LNCAP (cell line): ENCODE results near the gene CREB3L2.

Source experiments
- TF ChIP-seq, protein P1 (sequence below): fragments of 450-650 bp; IDR thresholded peaks from 2 replicates; pipeline ENCODE4 v1.5.1; 2017; ENCODE audit warnings: mild to moderate bottlenecking

Gene CREB3L2

DNA sequence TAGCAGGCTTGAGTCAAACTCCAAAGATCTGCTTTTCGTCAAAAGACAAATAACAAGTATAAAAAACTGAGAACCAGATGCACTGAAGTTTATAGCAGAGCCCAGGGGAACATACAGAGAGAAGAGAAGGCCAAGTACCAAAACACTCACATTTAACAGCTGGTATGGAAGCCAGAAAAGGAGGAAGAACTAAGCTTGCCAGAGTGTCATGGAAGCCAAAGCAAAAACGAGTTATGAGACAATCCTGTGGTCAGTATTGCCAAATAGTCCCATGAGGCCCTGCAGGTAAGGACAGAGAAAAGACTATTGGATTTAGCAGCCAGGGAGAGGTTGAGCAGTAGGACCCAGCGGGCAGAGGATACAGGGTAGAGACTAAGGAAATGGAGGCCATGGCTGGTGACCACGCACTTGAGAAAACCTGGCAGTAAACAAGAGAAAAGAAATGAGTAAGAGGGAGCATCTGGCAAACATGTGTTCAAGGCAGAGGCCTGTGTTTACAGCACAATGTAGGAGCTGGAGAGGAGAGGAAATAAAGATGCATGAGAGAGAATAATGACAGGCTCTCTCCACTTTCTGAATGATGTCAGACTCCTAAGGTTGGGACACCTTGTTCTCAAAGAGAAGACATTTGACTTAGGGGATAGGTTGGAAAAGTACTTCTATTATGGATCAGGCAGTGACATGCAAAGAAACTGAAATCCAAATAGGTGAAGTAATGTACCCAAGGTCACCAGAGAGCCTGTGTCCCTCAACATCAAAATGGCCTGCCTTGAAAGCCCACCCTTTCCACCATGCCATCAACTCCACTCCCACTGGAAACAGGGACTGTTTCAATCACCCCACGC, 9.1 kb downstream of the CREB3L2 start:
- TF ChIP-seq, protein P1, sequence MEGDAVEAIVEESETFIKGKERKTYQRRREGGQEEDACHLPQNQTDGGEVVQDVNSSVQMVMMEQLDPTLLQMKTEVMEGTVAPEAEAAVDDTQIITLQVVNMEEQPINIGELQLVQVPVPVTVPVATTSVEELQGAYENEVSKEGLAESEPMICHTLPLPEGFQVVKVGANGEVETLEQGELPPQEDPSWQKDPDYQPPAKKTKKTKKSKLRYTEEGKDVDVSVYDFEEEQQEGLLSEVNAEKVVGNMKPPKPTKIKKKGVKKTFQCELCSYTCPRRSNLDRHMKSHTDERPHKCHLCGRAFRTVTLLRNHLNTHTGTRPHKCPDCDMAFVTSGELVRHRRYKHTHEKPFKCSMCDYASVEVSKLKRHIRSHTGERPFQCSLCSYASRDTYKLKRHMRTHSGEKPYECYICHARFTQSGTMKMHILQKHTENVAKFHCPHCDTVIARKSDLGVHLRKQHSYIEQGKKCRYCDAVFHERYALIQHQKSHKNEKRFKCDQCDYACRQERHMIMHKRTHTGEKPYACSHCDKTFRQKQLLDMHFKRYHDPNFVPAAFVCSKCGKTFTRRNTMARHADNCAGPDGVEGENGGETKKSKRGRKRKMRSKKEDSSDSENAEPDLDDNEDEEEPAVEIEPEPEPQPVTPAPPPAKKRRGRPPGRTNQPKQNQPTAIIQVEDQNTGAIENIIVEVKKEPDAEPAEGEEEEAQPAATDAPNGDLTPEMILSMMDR, result no peak

DNA sequence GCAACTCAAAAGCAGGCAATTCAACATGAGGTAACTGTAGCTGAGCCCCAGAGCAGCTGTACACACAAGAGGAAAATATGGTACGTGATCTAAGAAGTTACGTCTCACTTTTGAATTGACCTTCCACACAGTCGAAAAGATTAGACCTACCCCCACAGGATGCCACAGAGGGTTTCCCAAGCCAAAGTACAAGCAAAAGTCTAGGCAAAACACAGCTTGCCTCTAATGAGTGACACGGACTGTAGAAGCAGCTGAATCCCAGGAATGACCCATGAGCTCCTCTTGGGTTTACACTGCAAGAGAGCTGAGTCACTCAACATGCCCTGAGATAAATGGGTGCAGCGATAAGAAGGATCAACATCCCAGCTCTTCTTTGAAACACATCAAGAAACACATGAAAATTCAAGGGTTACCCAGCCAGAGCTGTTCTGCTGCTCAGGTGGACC, 9.8 kb downstream of the CREB3L2 start:
- TF ChIP-seq, protein P1, result no peak

DNA sequence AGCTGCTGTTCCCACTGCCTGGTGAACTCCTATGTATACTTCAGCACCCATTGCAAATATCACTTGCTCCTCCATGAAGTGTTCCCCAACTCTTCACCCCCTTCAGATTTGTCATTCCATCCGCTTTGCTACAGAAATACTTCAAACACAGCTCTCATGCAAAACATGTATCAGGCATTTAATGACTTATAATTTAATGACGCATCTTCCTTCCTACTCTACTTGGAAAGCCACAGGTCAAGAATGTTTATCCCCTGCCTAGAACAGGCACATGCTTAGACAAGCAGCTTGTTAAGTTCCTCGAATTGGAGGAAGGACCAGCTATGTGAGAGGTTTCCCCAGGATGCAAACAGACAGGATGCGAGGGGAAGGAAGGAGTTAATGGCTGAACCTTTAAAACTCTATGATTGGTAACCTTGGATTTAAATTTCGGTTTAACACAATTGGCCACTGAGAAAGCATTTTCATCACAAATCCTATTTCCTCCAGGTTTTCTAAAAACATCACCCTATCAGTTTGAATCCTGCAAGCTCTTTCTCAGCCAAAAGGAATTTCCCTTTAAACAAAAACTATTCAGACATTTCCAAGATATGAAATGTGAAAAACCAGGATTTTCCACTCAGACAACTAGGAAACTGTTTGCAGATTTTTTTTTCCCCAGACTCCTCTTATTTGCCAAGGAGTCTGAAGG, 11.5 kb downstream of the CREB3L2 start:
- TF ChIP-seq, protein P1, result no peak

DNA sequence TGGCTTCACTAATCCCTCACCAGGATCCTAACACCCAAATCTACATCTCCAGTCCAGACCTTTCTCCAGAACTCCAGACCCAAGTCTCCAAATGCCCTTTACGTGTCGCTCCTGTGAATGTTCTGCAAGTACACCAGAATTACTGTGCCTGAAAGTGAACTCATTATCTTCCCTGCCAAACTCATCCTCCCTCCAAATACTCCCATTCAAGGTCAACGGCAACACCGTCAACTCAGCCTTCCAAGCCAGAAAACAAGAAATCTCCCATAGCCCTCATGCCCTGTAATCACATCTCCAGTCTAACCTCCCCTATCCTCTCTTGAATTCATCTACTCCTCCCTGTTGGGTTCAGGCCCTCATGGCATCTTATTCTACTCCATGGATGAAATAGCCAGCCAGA, 12.3 kb downstream of the CREB3L2 start:
- TF ChIP-seq, protein P1, result no peak

DNA sequence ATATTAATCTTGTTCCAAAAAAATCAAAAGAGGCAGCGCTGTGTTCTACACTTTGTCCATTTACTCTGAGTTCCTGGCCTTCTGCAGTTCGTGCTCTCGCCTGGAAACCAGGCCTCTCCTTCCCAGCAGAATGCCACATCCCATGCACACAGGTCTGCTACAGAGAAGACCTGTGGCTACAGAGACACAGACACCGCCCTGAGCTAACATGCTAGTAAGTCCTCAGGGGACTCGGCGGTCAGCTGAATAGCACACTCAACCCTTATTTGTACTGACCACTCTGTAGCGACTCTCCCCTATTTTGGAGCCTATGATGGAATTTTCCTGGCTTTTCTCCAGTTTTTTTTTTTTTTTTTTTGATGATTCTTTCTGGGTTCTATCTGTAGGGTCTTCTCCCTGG, 12.8 kb downstream of the CREB3L2 start:
- TF ChIP-seq, protein P1, result no peak

DNA sequence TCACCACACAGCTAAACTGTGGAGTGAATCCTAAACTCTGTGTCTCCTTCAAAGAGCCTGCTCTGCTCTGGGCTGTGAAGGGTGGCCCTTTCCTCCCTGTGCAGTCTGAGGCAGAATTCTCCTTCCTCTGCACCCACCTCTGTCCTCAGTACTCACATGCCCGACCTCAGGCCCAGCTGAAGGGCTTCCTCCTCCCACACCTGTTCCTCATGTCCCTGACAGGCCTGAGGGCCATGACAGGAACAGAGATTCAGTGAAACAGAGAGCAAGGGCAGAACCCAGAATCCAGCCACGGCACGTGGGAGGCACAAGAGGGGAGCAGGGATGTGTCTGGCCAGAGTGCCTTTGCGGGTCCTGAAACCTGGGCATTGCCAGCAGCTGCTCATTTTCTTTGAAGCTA, 13.9 kb downstream of the CREB3L2 start:
- TF ChIP-seq, protein P1, result no peak

DNA sequence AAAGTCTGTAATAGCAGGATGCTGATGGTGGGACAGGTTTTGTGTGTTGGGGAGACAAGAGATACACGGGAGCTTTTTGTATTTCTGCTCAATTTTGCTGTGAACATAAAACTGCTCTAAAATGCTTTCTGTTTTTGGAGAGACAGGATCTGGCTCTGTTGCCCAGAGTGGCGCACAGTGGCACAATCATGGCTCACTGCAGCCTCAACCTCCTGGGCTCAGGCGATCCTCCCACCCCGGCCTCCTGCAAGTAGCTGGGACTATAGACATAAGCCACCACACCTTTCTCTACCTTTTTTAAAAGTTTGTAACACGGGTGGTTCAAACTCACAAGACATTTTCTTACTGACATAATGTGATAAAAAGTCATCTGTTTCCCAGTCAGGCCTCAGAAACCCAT, 14.3 kb downstream of the CREB3L2 start:
- TF ChIP-seq, protein P1, result no peak
